Rectal smooth muscle tissue (tissue), 1 donor: ENCODE measurements around the gene HOXC4.

Experiments used
- H3K27ac ChIP-seq: one replicate; pipeline ENCODE4 v1.7.0; 2013; ENCODE audit warnings: low read depth, low read length, inconsistent platforms
- H3K27me3 ChIP-seq: one replicate; pipeline ENCODE4 v1.7.0; 2013; ENCODE audit warnings: low read length; ENCODE audit not compliant: control insufficient read depth, insufficient read depth
- H3K36me3 ChIP-seq: one replicate; pipeline ENCODE4 v1.7.0; 2013; ENCODE audit warnings: low read length; ENCODE audit not compliant: control insufficient read depth, insufficient read depth
- H3K4me1 ChIP-seq: one replicate; pipeline ENCODE4 v1.7.0; 2013; ENCODE audit warnings: low read length; ENCODE audit not compliant: control insufficient read depth, insufficient read depth
- H3K4me3 ChIP-seq: one replicate; pipeline ENCODE4 v1.7.0; 2013; ENCODE audit warnings: low read length
- H3K9ac ChIP-seq: one replicate; pipeline ENCODE4 v1.7.0; 2013; ENCODE audit warnings: low read length

Gene HOXC4

DNA sequence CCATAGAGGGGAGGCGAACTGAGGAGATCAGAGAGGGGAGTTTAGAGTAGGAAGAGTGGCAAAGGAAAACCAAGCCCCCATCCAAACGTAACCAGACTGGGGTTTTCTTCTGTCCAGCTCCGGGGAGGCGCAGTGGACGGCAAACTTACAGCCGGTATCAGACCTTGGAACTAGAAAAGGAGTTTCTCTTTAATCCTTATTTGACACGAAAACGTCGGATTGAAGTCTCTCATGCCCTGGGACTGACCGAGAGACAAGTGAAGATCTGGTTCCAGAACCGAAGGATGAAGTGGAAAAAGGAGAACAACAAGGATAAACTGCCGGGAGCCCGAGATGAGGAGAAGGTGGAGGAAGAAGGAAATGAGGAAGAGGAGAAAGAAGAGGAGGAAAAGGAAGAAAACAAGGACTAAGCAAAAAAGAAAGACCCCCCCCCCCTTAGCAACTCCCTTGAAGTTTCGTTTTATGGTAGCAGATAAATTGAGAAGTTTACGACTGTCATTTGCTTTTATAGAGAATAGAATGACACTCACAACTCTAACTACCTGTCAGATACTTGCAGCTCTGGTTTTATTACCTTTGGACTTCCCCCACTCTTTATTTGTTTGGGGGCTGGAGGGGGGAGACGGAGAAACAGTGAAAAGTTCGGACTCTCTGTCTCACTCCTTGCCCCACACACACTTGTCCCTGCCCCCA, 42.5 kb upstream of the HOXC4 start:
- Histone ChIP-seq H3K4me1 (peaks cover 3% of the 10 kb centered on the region), H3K4me3 (no peak overlapping the region), H3K9ac (no peak overlapping the region), H3K36me3 (no peaks in the 10 kb centered on the region), H3K27ac (no peak overlapping the region), H3K27me3 (peaks cover 74% of the 10 kb centered on the region)

DNA sequence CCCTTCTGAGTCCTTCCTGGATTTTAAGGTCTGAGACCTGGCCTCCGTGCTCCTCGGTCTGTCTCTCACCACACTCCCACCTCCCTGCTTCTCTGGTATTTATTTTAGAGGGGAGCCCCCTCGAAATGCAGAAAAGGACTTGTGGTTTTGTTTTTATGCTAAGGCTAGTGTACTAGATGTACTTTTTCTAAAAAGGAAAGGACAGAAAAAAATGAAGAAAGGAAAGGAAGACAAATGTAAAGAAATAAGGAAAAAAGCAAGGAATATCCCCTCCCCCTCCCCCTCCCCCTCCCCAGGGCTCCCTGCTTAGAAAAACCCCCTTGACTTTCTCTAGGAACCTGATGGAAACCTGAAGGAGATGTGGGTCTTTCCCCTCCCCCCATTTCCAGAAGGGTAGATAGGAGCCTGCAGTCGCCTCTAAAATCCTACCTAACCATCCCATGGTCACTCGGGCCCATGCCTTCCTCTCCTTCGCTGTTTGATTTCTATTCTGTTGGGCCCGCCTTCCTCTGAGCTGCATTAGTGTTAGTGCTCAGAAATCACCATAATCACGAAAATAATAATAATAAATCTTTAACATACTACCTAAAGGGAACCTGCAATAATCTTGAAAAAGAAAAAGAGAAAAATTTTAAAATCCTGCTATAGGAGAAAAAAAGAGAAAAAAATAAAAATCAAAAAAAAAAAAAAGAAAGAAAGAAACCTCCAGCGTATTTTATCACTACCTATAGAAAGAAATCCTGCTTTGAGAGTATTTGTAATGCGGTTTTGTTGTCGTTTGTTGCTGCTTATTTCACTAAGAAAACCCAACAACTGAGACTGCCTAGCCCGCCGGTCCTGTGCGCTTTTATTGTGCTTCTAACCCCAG, 41.7 kb upstream of the HOXC4 start:
- peaks cover 3% of the 10 kb centered on the region for H3K4me1 ChIP-seq
- H3K27ac ChIP-seq, result no peak overlapping the region
- H3K4me3 ChIP-seq, result no peak overlapping the region
- no peaks in the 10 kb centered on the region for H3K36me3 ChIP-seq
- H3K9ac ChIP-seq, result no peak overlapping the region
- peaks cover 72% of the 10 kb centered on the region for H3K27me3 ChIP-seq

DNA sequence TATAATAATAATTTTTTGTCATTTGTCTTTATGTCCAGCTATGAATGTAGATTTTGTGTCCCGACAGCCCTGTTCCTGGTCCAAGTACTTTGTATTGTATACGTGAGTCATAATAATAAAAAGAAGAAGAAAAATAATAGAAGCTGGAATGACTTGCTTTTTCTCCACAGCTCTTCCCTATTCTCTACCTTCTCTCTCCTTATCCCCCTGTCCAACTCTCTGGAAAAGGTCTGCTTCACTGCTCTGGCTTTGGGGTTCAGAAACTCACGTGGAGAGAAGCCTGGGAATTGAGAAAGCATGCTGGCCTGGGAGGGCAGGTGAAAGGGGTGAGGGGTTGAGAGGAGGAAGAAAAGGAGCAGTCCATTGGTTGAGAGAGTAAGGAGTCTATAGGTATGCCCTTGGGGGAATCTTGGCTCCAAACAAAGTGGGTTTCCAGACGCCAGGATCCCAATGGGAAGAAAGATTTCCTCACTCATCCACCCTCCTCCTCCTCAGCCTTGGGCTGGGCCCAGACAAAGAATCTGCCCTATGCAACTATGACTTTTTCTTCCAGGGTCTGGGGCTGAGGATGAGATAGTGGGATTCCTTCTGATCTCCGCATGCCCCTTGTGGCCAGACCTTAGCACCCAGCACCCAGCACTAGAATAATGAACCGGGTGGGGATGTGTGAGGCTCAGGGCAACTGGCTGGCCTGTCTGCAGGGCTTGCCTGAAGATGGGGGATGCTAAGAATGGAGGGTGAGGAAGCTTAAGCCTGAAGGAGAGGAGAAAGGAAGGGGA, 40.8 kb upstream of the HOXC4 start:
- H3K27me3 ChIP-seq, result peaks cover 70% of the 10 kb centered on the region
- peaks cover 3% of the 10 kb centered on the region for H3K4me1 ChIP-seq
- no peak overlapping the region for H3K4me3 ChIP-seq
- no peak overlapping the region for H3K9ac ChIP-seq
- H3K27ac ChIP-seq, result no peak overlapping the region
- H3K36me3 ChIP-seq, result no peaks in the 10 kb centered on the region

DNA sequence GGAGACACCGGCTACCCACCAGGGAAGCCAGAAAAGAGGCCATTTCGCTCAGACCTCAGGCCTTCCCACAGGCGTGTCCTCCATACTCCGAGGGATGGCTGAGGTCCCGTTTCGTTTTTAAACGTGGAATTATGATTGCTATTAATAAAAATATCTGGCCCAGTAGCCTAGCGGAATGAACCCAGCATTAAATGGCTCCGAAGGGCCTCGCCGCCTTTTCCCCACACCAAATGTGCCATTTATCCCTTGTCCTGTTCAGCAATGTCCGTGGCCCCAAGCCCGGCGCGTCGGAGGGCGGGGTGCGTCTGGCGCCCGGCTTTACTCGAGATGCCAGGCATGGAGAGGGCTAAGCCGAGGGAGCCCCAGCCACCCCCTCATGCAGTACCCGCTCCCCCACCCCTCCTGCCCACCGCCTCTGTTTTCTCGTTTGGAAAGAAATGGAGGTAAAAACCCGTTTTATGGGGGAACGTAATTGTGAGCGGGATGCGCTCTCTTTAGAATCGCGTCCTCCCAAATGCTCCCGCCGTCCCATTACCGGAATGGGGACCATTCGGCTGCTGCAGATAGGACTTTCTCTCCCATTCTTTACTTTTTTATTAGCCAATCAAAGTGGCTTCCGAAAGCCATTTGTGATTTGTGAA, 39.1 kb upstream of the HOXC4 start:
- Histone ChIP-seq H3K4me1 (peaks cover under 1% of the 10 kb centered on the region), H3K9ac (no peak overlapping the region), H3K27me3 (peaks cover 71% of the 10 kb centered on the region), H3K27ac (no peak overlapping the region), H3K36me3 (no peaks in the 10 kb centered on the region), H3K4me3 (no peak overlapping the region)

DNA sequence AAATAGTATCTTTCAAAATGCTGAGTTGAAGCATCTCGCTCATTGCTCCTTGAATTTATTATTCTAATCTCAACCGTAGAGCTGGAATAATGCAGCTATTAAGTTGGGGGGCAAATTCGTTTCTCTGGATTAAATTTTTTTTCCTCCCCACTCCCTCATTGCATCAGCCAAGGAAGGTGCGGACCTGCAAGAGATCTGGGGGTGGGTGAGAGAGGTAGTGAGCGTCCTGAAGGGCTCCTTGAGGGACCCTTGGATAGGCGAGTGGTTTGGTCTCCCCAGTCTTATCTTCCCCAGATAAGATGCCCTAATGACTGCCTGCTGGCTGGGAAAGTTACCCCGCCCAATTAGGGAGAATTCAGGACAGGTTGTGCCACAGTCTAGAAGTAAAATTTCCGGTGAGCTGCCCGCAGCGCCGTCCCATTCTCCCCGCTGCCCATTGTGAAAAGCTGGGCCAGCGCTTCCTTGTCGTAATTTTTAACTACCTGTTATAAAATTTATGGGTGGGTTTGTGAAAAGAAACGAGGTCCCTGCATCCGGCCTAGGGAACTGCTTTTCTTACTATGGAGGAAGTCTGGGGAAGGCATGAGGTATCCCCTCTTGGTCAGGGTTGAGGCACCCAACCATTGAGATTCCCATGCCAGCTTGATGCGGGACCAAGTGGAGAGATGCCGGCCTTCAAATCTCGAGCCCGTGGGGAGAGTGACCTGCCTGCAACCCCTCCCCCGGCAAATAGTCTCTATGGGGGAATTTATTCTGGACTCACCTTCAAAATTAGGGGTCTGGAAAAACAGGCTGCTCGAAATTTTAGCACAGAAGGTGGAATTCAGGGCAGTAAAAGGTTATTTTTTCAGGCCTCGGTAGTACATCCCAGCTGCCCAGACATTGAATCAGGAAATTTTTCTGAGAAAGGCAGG, 38.4 kb upstream of the HOXC4 start:
- no peak overlapping the region for H3K27ac ChIP-seq
- peaks cover 66% of the 10 kb centered on the region for H3K27me3 ChIP-seq
- no peaks in the 10 kb centered on the region for H3K4me1 ChIP-seq
- no peak overlapping the region for H3K4me3 ChIP-seq
- no peaks in the 10 kb centered on the region for H3K36me3 ChIP-seq
- H3K9ac ChIP-seq, result no peak overlapping the region

DNA sequence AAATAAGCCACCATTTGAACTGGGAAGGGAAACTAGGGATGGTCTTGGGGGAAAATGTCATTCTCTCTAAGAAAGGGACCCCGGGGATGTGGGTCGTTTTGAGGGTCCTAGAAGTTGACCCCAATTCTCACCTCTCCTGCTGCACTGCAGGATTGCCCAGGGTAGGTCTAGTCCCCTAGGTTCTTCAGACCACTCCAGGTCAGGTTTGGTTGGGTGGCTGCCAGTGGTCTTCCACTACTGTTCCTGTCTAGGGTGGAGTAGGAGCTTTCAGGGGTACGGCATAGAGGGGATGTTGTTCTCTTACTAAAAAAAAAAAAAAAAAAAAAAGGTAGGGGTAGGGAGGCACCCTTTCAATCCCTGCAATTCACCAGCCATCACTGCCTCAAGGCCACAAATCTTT, 37.6 kb upstream of the HOXC4 start:
- Histone ChIP-seq H3K4me3 (no peak overlapping the region), H3K9ac (no peak overlapping the region), H3K4me1 (no peaks in the 10 kb centered on the region), H3K36me3 (no peaks in the 10 kb centered on the region), H3K27ac (no peak overlapping the region), H3K27me3 (peaks cover 63% of the 10 kb centered on the region)

DNA sequence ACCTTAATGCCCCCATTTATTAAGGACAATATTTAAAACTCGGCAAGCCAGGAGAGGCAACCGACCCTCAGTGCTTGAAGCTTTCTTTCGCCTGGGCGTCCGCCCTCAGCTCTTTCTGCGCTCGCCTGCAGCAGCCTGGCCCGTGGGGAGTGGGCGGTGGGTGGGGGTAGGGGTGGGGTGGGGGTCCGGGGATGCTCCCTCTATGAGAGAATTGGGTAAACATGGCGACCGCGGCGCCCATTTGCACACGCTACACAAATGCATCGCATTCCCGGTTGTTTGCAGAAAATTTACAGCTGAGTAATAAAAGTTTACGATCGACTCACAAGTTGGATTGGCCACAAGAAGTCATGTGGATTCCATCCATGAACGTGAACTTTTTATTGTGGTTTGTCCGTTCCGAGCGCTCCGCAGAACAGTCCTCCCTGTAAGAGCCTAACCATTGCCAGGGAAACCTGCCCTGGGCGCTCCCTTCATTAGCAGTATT, 37.1 kb upstream of the HOXC4 start:
- no peaks in the 10 kb centered on the region for H3K36me3 ChIP-seq
- no peak overlapping the region for H3K9ac ChIP-seq
- no peaks in the 10 kb centered on the region for H3K4me1 ChIP-seq
- H3K4me3 ChIP-seq, result no peak overlapping the region
- peaks cover 64% of the 10 kb centered on the region for H3K27me3 ChIP-seq
- H3K27ac ChIP-seq, result no peak overlapping the region

DNA sequence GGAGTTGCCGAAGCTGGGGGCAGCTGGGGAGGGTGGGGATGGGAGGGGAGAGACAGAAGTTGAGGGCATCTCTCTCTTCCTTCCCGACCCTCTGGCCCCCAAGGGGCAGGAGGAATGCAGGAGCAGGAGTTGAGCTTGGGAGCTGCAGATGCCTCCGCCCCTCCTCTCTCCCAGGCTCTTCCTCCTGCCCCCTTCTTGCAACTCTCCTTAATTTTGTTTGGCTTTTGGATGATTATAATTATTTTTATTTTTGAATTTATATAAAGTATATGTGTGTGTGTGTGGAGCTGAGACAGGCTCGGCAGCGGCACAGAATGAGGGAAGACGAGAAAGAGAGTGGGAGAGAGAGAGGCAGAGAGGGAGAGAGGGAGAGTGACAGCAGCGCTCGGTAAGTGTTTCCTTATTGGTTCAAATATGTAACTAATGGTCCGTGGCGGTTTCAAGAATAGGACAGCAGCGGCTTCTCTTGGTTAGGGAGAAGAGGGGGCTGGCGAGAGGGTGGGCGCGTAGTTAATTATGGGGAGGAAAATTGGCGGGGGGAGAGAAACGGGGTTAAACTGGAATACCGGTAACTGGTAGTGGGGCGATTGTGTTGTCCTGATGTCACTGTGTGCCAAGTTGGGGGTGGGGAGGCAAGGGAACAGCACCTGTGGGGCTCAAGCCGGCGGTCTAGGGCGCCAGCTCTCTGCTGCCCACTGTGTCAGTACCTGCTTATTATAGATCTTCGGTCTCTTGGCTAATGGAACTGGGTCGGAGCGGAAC, 36.4 kb upstream of the HOXC4 start:
- peaks cover 68% of the 10 kb centered on the region for H3K27me3 ChIP-seq
- no peaks in the 10 kb centered on the region for H3K4me1 ChIP-seq
- no peak overlapping the region for H3K27ac ChIP-seq
- H3K36me3 ChIP-seq, result no peaks in the 10 kb centered on the region
- H3K9ac ChIP-seq, result no peak overlapping the region
- peak overlapping the region; percentile 23 for H3K4me3 ChIP-seq

DNA sequence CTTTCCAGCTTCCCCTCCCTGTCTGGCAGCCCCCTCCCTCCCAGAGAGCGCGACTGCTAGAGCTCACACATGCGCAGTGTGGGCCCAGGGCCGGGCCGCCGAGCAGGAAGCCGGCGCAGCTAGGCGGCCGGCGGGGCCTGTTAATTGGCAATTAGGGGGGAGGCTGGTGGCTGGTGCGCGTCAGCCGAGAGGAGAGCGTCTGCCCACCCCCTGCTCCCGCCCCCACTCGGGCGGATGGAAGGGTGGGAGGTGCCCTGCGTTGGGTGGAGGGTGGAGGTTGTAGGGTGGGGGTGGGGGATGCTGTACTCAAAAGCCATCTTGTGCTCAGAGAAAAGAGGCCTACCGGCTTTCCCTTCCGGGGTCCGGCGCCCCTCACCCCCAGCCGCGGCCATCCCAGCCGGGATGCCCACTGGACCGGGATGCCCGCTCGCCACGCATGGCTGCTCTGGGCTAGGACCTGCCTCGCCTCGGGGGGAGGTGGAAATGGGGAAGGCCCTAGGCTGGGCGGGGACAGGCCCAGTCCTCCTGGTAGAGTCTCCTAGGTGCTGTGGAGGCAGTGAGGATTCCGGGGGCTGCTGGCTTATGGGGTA, 35.7 kb upstream of the HOXC4 start:
- H3K36me3 ChIP-seq, result no peaks in the 10 kb centered on the region
- H3K9ac ChIP-seq, result no peak overlapping the region
- peak overlapping the region; percentile 23 for H3K4me3 ChIP-seq
- H3K4me1 ChIP-seq, result no peaks in the 10 kb centered on the region
- H3K27me3 ChIP-seq, result peaks cover 66% of the 10 kb centered on the region
- no peak overlapping the region for H3K27ac ChIP-seq

DNA sequence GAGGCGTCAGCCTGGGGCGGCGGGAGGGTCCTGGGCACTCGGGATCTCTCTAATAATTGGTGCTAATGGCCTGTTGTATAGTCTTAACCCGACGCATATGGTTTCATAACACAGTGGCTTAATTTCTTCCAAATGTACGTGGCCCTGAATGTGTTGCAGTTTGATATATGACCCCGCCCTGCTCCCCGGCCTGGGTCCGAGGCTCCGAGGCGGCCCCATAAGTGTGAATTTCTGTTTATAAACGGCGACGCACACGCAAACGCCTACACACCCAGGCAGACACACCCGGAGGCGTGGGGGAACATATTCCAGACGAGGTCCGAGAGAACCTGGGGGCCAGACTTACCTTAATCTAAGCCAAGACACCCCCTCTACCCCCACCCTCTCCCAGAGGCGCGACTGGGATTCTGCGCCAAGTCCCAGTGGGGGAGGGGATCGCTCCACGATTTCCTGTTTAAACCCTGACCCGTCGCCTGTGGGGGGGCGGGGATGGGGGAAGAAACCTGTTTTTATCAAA, 35.1 kb upstream of the HOXC4 start:
- H3K27ac ChIP-seq, result no peak overlapping the region
- no peaks in the 10 kb centered on the region for H3K36me3 ChIP-seq
- peak overlapping the region; percentile 23 for H3K4me3 ChIP-seq
- peaks cover 66% of the 10 kb centered on the region for H3K27me3 ChIP-seq
- H3K9ac ChIP-seq, result no peak overlapping the region
- no peaks in the 10 kb centered on the region for H3K4me1 ChIP-seq
